MCF 10A (cell line): ENCODE measurements around the gene TBL1Y. TPM values are rescaled to one million over a fixed set of nuclear protein-coding genes. Genes with fewer than 3 reads are reported as not detected.

ENCODE experiments used
- BruUV-seq: library from RNA; stranded (reverse); fragments of 400-500 nt; replicated peaks from 2 replicates; lab custom pipeline; 2021; lab: Mats Ljungman, UMichigan
- CTCF ChIA-PET: fragments of 300-600 bp; sonication (Branson Sonifier 250); formaldehyde crosslinking; extraction: SDS; loops from one replicate; lab custom pipeline; 2021; ENCODE audit warnings: antibody characterized with exemption, inconsistent platforms; lab: Yijun Ruan, JAX
- POLR2A ChIA-PET: fragments of 300-600, 350-650 bp; sonication (Branson Sonifier 250); formaldehyde crosslinking; extraction: SDS; loops from one replicate; lab custom pipeline; 2020; ENCODE audit warnings: antibody characterized with exemption, inconsistent platforms; lab: Yijun Ruan, JAX
- DNase-seq: peaks from one replicate; pipeline ENCODE4 v3.0.0-alpha.2; 2018; ENCODE audit not compliant: unreplicated experiment
- H3K27ac Mint-ChIP-seq: one replicate; pipeline ENCODE4 v1.8.0; 2022; ENCODE audit warnings: mild to moderate bottlenecking, low read depth, mixed read lengths; ENCODE audit not compliant: unreplicated experiment
- H3K27me3 Mint-ChIP-seq: one replicate; pipeline ENCODE4 v1.8.0; 2022; ENCODE audit warnings: mixed read lengths; ENCODE audit not compliant: insufficient read depth, unreplicated experiment
- H3K36me3 Mint-ChIP-seq: one replicate; pipeline ENCODE4 v1.8.0; 2022; ENCODE audit warnings: mild to moderate bottlenecking, moderate library complexity, mixed read lengths; ENCODE audit not compliant: insufficient read depth, unreplicated experiment
- H3K4me1 Mint-ChIP-seq: one replicate; pipeline ENCODE4 v1.8.0; 2022; ENCODE audit warnings: mixed read lengths; ENCODE audit not compliant: insufficient read depth, unreplicated experiment
- H3K4me3 Mint-ChIP-seq: one replicate; pipeline ENCODE4 v1.8.0; 2022; ENCODE audit warnings: mild to moderate bottlenecking, moderate library complexity, mixed read lengths; ENCODE audit not compliant: unreplicated experiment
- H3K9me3 Mint-ChIP-seq: one replicate; pipeline ENCODE4 v1.8.0; 2022; ENCODE audit warnings: mixed read lengths; ENCODE audit not compliant: unreplicated experiment
- intact Hi-C: fragments of 100-400 bp; cut with micrococcal nuclease; formaldehyde crosslinking; loops from 2 replicates; pipeline ENCODE4 v1.14.1; 2022
- total RNA-seq: library from RNA; stranded (reverse); gene quantifications from 2 replicates; pipeline ENCODE4 v1.2.3, GENCODE V29; 2022
- TF ChIP-seq, protein P1 (sequence below): fragments of 200-600 bp; IDR thresholded peaks from one replicate; pipeline ENCODE4 v1.8.0; 2022; ENCODE audit warnings: antibody characterized with exemption, mild to moderate bottlenecking; ENCODE audit not compliant: unreplicated experiment

The TBL1Y gene
- total RNA-seq, 1 experiment from 2014 or later = not detected

DNA sequence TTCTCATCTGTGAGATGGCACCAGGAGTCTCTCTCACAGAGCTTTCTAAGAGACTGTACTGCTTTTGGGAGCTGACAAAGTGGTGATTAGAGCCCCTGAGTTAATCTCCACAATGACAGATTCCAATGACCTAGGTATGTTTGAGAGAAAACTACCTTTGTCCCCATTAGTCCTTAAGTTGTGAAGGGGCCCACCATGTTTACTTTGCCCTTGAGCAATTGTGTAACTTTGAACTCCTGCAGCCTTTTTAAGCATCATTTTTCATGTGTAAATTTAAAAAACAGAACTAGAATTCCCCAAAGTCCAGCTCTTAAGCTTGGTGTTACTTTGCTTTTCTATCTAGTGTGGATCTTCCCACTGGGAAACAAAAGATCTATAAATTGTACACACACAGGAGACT, 2.9 kb downstream of the TBL1Y start:
- TF ChIP-seq, protein P1, sequence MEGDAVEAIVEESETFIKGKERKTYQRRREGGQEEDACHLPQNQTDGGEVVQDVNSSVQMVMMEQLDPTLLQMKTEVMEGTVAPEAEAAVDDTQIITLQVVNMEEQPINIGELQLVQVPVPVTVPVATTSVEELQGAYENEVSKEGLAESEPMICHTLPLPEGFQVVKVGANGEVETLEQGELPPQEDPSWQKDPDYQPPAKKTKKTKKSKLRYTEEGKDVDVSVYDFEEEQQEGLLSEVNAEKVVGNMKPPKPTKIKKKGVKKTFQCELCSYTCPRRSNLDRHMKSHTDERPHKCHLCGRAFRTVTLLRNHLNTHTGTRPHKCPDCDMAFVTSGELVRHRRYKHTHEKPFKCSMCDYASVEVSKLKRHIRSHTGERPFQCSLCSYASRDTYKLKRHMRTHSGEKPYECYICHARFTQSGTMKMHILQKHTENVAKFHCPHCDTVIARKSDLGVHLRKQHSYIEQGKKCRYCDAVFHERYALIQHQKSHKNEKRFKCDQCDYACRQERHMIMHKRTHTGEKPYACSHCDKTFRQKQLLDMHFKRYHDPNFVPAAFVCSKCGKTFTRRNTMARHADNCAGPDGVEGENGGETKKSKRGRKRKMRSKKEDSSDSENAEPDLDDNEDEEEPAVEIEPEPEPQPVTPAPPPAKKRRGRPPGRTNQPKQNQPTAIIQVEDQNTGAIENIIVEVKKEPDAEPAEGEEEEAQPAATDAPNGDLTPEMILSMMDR = no peak
- intact Hi-C loops = no loop called here
- Mint-ChIP-seq H3K27me3 (no peaks in the 10 kb centered on the region), H3K36me3 (no peaks in the 10 kb centered on the region), H3K9me3 (no peaks in the 10 kb centered on the region), H3K4me3 (no peak overlapping the region), H3K27ac (no peak overlapping the region), H3K4me1 (no peaks in the 10 kb centered on the region)
- DNase-seq = no peak
- CTCF ChIA-PET = no interaction called here
- POLR2A ChIA-PET = no interaction called here
- BruUV-seq = no TSS peak

DNA sequence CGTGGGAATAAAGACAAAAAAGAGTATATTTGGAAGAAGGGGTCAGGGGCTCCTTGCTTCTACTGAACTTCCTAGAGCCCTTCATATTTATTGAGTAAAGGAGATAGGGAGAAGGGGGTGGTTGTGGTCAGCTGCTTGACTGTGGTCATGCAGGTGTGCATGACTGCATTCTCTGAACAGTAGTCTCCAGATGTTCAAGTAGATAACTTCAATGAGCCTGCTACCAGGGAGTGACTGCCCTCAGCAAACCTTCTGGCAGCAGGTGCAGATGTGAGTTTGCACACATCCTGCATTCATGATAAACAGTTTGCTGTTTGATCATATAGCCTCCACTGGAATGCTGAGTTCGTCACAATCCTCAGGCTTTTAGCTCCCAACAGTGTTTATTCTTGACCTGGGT, 10.6 kb downstream of the TBL1Y start:
- ChIA-PET CTCF (no interaction called here), POLR2A (no interaction called here)
- BruUV-seq = no TSS peak
- DNase-seq = no peak
- intact Hi-C loops = no loop called here
- no peaks in the 10 kb centered on the region for H3K36me3 Mint-ChIP-seq
- no peaks in the 10 kb centered on the region for H3K9me3 Mint-ChIP-seq
- TF ChIP-seq, protein P1 = no peak
- no peaks in the 10 kb centered on the region for H3K27me3 Mint-ChIP-seq
- H3K27ac Mint-ChIP-seq = no peak overlapping the region
- no peaks in the 10 kb centered on the region for H3K4me1 Mint-ChIP-seq
- H3K4me3 Mint-ChIP-seq = no peak overlapping the region

DNA sequence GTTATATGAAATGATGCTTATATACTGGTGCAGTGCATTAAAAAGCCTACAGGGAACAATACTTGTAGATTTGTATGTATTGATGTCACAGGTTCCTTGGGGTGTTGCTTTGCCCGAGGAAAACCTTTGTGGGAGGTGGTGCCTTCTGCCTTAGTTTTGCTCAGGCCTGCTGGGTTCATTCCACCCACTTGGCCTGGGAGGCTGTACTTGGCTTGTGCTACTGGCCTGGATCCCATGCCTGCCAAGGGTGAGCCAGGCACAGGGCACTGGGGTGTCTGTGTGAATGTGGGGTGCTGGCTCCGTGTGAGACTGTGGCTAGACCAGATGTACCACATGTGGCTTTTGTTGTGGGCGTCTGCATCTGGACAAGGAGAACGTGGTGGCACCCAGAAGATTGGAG, 17.8 kb downstream of the TBL1Y start:
- H3K36me3 Mint-ChIP-seq = no peaks in the 10 kb centered on the region
- DNase-seq = no peak
- H3K9me3 Mint-ChIP-seq = no peaks in the 10 kb centered on the region
- H3K27me3 Mint-ChIP-seq = no peaks in the 10 kb centered on the region
- TF ChIP-seq, protein P1 = no peak
- H3K4me1 Mint-ChIP-seq = no peaks in the 10 kb centered on the region
- no peak overlapping the region for H3K4me3 Mint-ChIP-seq
- POLR2A ChIA-PET = no interaction called here
- no TSS peak for BruUV-seq
- CTCF ChIA-PET = no interaction called here
- intact Hi-C loops = no loop called here
- no peak overlapping the region for H3K27ac Mint-ChIP-seq

DNA sequence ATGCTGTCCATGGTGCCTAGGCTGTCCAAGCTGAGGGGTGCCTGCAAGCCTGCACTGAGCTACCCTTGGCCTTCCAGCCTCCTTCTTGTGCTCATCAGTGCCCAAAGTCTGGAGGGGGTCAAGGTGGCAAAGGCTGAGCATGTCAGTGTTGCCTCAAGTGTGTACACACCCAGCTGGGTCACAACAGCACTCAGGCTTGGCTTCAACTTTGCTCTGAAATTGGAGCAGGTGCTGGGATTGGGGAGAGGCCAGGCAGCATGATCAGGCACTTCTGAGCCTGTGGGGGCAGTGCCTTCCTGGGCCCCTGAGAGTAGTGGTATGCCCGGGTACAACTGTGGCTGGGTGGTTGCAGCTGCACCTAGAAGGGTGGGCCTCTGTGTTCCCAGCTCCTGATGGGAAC, 18.7 kb downstream of the TBL1Y start:
- ChIA-PET CTCF (no interaction called here), POLR2A (no interaction called here)
- Mint-ChIP-seq H3K4me3 (no peak overlapping the region), H3K27ac (no peak overlapping the region), H3K36me3 (no peaks in the 10 kb centered on the region), H3K4me1 (no peaks in the 10 kb centered on the region), H3K9me3 (no peaks in the 10 kb centered on the region), H3K27me3 (no peaks in the 10 kb centered on the region)
- intact Hi-C loops = no loop called here
- no TSS peak for BruUV-seq
- TF ChIP-seq, protein P1 = no peak
- DNase-seq = no peak
